ENCODE data around the gene HYI.

The HYI gene

DNA sequence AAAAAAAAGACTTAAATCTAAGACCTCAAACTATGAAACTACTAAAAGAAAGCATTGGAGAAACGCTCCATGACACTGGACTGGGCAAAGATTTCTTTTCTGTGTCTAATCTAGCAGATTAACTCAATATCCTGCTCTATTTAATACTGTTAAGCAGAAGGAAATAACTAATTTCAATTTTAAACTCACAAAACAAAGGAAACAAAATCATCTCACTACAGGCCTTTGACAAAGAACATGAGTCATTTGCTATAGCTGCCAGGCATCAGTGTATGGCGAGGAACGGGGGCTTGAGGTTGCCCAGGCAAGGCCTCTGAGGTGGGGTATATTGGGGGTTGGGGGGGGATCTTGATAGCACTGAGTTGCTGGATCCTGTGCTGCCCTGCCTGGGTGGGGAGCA is 43.2 kb downstream of the HYI start:
- no peak overlapping the region for H3K9ac ChIP-seq (ENCODE audit: low read length)
- H3K27ac ChIP-seq (ENCODE audit: low read depth, low read length) = no peak overlapping the region
- H3K9me3 ChIP-seq (ENCODE audit: control insufficient read depth, insufficient read depth, low read depth, low read length) = no peaks in the 10 kb centered on the region
- no peaks in the 10 kb centered on the region for H3K27me3 ChIP-seq (ENCODE audit: control insufficient read depth, insufficient read depth, low read length)
- H3K4me3 ChIP-seq (ENCODE audit: low read depth, low read length) = no peak overlapping the region
- no peaks in the 10 kb centered on the region for H3K4me1 ChIP-seq (ENCODE audit: control insufficient read depth, insufficient read depth, low read length)
- H3K36me3 ChIP-seq (ENCODE audit: control insufficient read depth, insufficient read depth, low read length) = peaks cover 18% of the 10 kb centered on the region

DNA sequence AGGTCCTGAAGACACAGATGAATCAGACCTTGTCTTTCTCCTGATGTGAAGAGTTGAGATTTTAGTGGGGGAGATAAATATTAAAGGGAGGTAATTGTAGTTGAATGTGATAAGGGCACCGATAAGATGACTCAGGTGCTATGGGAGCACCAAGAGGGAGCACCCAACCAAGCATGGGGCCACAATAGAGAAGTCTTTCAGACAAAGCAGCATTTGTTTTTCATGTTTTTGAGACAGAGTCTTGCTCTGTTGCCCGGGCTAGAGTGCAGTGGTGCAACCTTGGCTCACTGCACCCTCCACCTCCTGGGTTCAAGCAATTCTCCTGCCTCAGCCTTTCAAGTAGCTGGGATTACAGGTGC is 47.9 kb downstream of the HYI start:
- H3K27ac ChIP-seq (ENCODE audit: low read depth, low read length) = no peak overlapping the region
- no peak overlapping the region for H3K4me3 ChIP-seq (ENCODE audit: low read depth, low read length)
- no peaks in the 10 kb centered on the region for H3K9me3 ChIP-seq (ENCODE audit: control insufficient read depth, insufficient read depth, low read depth, low read length)
- peaks cover 31% of the 10 kb centered on the region for H3K36me3 ChIP-seq (ENCODE audit: control insufficient read depth, insufficient read depth, low read length)
- H3K9ac ChIP-seq (ENCODE audit: low read length) = no peak overlapping the region
- H3K4me1 ChIP-seq (ENCODE audit: control insufficient read depth, insufficient read depth, low read length) = no peaks in the 10 kb centered on the region
- H3K27me3 ChIP-seq (ENCODE audit: control insufficient read depth, insufficient read depth, low read length) = no peaks in the 10 kb centered on the region

GRCh38 chr1:43405219-43405875 is 48.4 kb downstream of the HYI start:
- Histone ChIP-seq H3K9me3 (ENCODE audit: control insufficient read depth, insufficient read depth, low read depth, low read length) (no peaks in the 10 kb centered on the region), H3K36me3 (ENCODE audit: control insufficient read depth, insufficient read depth, low read length) (peaks cover 31% of the 10 kb centered on the region), H3K27ac (ENCODE audit: low read depth, low read length) (no peak overlapping the region), H3K4me3 (ENCODE audit: low read depth, low read length) (no peak overlapping the region), H3K9ac (ENCODE audit: low read length) (no peak overlapping the region), H3K4me1 (ENCODE audit: control insufficient read depth, insufficient read depth, low read length) (no peaks in the 10 kb centered on the region), H3K27me3 (ENCODE audit: control insufficient read depth, insufficient read depth, low read length) (no peaks in the 10 kb centered on the region)

DNA sequence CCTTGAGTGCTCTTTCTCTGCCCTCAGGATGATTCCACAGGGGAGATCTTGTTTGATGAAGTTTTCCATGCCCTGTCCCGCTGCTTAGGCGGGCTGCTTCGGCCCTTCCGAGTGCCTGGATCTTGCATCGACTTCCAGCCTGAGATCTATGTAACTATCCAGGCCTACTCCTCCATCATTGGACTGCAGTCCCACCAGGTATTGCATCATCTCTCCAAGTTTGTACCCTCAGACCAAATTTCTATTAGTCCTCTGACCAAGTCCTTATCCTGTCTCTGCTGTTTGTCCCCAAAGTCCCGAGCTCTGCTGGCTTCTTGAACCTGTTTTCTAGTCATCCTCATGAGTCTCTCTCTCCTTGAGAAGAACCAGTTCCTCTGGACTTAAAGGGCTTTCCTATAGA is 49.4 kb downstream of the HYI start:
- no peaks in the 10 kb centered on the region for H3K9me3 ChIP-seq (ENCODE audit: control insufficient read depth, insufficient read depth, low read depth, low read length)
- H3K9ac ChIP-seq (ENCODE audit: low read length) = no peak overlapping the region
- peaks cover 31% of the 10 kb centered on the region for H3K36me3 ChIP-seq (ENCODE audit: control insufficient read depth, insufficient read depth, low read length)
- H3K4me3 ChIP-seq (ENCODE audit: low read depth, low read length) = no peak overlapping the region
- no peak overlapping the region for H3K27ac ChIP-seq (ENCODE audit: low read depth, low read length)
- H3K4me1 ChIP-seq (ENCODE audit: control insufficient read depth, insufficient read depth, low read length) = no peaks in the 10 kb centered on the region
- H3K27me3 ChIP-seq (ENCODE audit: control insufficient read depth, insufficient read depth, low read length) = no peaks in the 10 kb centered on the region

GRCh38 chr1:43402089-43402865 is 51.5 kb downstream of the HYI start:
- no peak overlapping the region for H3K27ac ChIP-seq (ENCODE audit: low read depth, low read length)
- no peaks in the 10 kb centered on the region for H3K9me3 ChIP-seq (ENCODE audit: control insufficient read depth, insufficient read depth, low read depth, low read length)
- H3K4me1 ChIP-seq (ENCODE audit: control insufficient read depth, insufficient read depth, low read length) = no peaks in the 10 kb centered on the region
- no peaks in the 10 kb centered on the region for H3K27me3 ChIP-seq (ENCODE audit: control insufficient read depth, insufficient read depth, low read length)
- H3K36me3 ChIP-seq (ENCODE audit: control insufficient read depth, insufficient read depth, low read length) = peaks cover 30% of the 10 kb centered on the region
- no peak overlapping the region for H3K4me3 ChIP-seq (ENCODE audit: low read depth, low read length)
- no peak overlapping the region for H3K9ac ChIP-seq (ENCODE audit: low read length)
